ENCODE data around the gene LRRC26. TPM values are rescaled to one million over a fixed set of nuclear protein-coding genes. Genes with fewer than 3 reads are reported as not detected.

Gene LRRC26
- total RNA-seq, 1 donor from 2014 or later = not detected

- DNase-seq (ENCODE audit: low spot score in 2 of 2) = no peak
- Histone ChIP-seq H3K36me3 (no peaks in the 10 kb centered on the region), H3K9me3 (no peaks in the 10 kb centered on the region), H3K27me3 (peaks cover 49% of the 10 kb centered on the region), H3K4me1 (peaks cover 10 to 17% of the 10 kb centered on the region in 2 donors), H3K27ac (no peak overlapping the region), H3K4me3 (no peak overlapping the region)
- intact Hi-C loops (cut with DNase I) = no loop called here
- TF ChIP-seq CTCF (IDR thresholded peaks at IDR 0.05) = no peak
These were observed 10.5 kb downstream of the LRRC26 start for GRCh38 chr9:137159105-137160053.

DNA sequence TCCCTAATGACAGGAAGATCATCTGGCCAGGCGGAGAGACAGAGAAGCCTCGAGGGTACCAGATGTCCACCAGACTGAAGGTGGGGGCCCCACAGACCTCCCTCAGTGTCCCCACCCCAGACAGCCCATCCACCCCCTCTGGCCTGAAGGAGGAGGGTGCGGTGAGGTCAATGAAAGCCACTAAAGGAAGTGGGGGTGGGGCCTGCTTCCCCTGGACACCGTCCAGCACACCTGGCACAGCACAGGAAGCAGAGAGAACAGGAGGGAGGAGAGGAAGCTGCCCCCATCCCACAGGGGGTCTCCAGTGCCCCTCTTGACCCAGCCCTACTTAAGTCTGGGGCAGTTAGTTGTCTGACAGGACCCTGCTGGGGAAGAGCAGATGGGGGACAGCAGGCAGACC is 11.2 kb downstream of the LRRC26 start:
- DNase-seq (ENCODE audit: low spot score in 2 of 2) = no peak
- peaks cover 44% of the 10 kb centered on the region for H3K27me3 ChIP-seq
- no peaks in the 10 kb centered on the region for H3K36me3 ChIP-seq
- intact Hi-C loops (cut with DNase I) = no loop called here
- peaks cover 10 to 17% of the 10 kb centered on the region in 2 donors for H3K4me1 ChIP-seq
- no peaks in the 10 kb centered on the region for H3K9me3 ChIP-seq
- no peak overlapping the region for H3K27ac ChIP-seq
- H3K4me3 ChIP-seq = no peak overlapping the region
- TF ChIP-seq CTCF (IDR thresholded peaks at IDR 0.05) = no peak

DNA sequence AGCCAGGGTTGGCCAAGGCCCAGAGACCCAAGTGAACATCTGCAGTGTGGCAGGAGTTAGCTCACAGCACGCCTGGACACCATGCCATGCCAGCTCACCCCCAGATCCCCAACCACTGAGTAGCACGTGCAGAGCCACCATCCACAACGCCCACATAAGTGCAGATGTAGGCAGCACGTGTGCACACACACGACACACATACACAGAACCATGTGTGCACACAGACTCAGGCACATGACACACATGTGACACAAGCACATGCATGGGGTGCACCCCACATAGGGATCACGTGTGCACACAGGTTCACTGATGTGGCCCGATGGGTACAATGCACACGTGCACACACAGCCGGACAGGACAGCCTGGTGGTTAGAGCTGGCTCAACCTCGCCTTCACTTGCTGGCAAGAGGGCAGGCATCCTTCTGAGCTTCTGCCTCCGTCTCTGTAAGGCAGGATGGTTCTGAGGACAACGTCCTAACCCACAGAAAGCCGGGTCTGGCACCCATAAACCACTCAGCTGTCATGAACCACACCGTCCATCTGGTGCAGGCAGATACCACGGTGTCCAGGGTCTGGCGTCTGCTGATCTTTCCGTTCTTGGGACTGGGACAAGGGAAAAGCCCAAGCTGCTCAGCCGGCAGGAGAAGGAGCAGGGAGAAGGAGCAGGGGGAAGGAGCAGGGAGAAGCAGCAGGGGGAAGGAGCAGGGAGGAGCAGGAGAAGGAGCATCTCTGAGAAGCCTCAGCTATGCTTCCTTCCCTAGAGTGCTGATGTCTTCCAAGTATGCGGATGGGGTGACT is 12.0 kb downstream of the LRRC26 start:
- intact Hi-C loops (cut with DNase I) = no loop called here
- DNase-seq (ENCODE audit: low spot score in 2 of 2) = no peak
- TF ChIP-seq CTCF (IDR thresholded peaks at IDR 0.05) = no peak
- peaks cover 8 to 12% of the 10 kb centered on the region in 2 donors for H3K4me1 ChIP-seq
- H3K4me3 ChIP-seq = no peak overlapping the region
- H3K9me3 ChIP-seq = no peaks in the 10 kb centered on the region
- peaks cover 38% of the 10 kb centered on the region for H3K27me3 ChIP-seq
- no peak overlapping the region for H3K27ac ChIP-seq
- no peaks in the 10 kb centered on the region for H3K36me3 ChIP-seq

DNA sequence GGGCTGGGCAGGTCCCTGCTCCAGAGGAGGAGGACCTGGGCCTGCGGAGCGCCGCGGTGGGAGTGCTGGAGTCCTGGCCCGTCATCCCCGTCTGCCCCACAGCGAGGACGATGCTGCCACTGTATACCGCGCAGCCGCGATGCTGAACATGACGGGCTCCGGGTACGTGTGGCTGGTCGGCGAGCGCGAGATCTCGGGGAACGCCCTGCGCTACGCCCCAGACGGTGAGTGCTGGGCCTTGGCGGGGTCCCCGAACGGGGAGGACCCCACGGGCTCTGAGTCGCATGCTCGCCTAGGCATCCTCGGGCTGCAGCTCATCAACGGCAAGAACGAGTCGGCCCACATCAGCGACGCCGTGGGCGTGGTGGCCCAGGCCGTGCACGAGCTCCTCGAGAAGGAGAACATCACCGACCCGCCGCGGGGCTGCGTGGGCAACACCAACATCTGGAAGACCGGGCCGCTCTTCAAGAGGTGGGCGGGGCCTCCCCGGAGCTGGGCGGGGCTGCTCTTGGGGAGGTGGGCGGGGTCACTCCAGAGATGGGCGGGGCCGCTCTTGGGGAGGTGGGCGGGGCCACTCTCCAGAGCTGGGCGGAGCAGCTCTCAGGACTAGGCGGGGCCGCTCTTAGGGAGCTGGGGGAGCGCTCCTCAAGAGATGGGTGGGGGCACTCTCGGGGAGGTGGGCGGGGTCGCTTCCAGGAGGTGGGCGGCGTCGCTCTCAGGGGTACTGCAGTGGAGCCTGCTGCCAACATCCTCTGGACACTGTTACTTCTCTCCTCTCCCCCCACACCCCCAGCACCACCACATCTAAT is 13.1 kb downstream of the LRRC26 start:
- Histone ChIP-seq H3K27me3 (peaks cover 28% of the 10 kb centered on the region), H3K9me3 (no peaks in the 10 kb centered on the region), H3K36me3 (no peaks in the 10 kb centered on the region), H3K27ac (no peak overlapping the region), H3K4me3 (peak overlapping the region in 1 of 2 donors; percentile 29), H3K4me1 (peaks cover 0 to 4% of the 10 kb centered on the region in 2 donors)
- intact Hi-C loops (cut with DNase I) = no loop called here
- no peak for DNase-seq (ENCODE audit: low spot score in 2 of 2)
- no peak for TF ChIP-seq CTCF (IDR thresholded peaks at IDR 0.05)

- Histone ChIP-seq H3K27ac (no peak overlapping the region), H3K9me3 (no peaks in the 10 kb centered on the region), H3K27me3 (peaks cover 6% of the 10 kb centered on the region), H3K4me3 (no peak overlapping the region), H3K4me1 (peaks cover 0 to 4% of the 10 kb centered on the region in 2 donors), H3K36me3 (no peaks in the 10 kb centered on the region)
- TF ChIP-seq CTCF (IDR thresholded peaks at IDR 0.05) = no peak
- intact Hi-C loops (cut with DNase I) = no loop called here
- no peak for DNase-seq (ENCODE audit: low spot score in 2 of 2)
These were observed 16.9 kb downstream of the LRRC26 start for GRCh38 chr9:137152844-137153405.
